ENCODE measurements around the gene FANCC.

- no peak for TF ChIP-seq POLR2A (IDR thresholded peaks at IDR 0.05; ENCODE audit: low read depth, low read length)
- no peak for TF ChIP-seq CTCF (conservative IDR thresholded peaks at IDR 0.05; ENCODE audit: low read depth, low read length)
- TF ChIP-seq CHD1 (IDR thresholded peaks at IDR 0.05; ENCODE audit: low read depth, low read length): no peak
- TF ChIP-seq RAD21 (IDR thresholded peaks at IDR 0.05; ENCODE audit: low read length): no peak
Observed at GRCh38 chr9:95105519-95106287, 211.8 kb downstream of the FANCC start.

Data from IMR-90 (cell line).